HTERT RPE-1 (cell line): ENCODE data around the gene RERGL.
"Not testable (repeated sequence)": the region's sequence is repeated elsewhere in the genome, so short reads cannot be mapped to it uniquely, and the experiment has no call there.

Experiments
- in situ Hi-C: fragments of 300-500 bp; cut with MboI; formaldehyde crosslinking; loops from 4 replicates; pipeline ENCODE4 v1.14.3; 2020; ENCODE audit warnings: low sequenced_read_pairs

Gene RERGL

GRCh38 chr12:18040060-18040742 lies 49.8 kb downstream of the RERGL start:
- in situ Hi-C loops, result not testable (repeated sequence)
